Measurements from ENCODE around the gene LRP11. TPM values are rescaled to one million over a fixed set of nuclear protein-coding genes. Genes with fewer than 3 reads are reported as not detected.

Gene LRP11
- total RNA-seq, 1 donor from 2014 or later = 51.7 TPM

- Mint-ChIP-seq H3K4me1 (ENCODE audit: unreplicated experiment) (peaks cover 33% of the 10 kb centered on the region), H3K27ac (ENCODE audit: unreplicated experiment) (no peak overlapping the region), H3K27me3 (ENCODE audit: unreplicated experiment) (peaks cover 4% of the 10 kb centered on the region), H3K9me3 (ENCODE audit: unreplicated experiment) (no peaks in the 10 kb centered on the region), H3K36me3 (ENCODE audit: low read depth, unreplicated experiment) (no peaks in the 10 kb centered on the region), H3K4me3 (ENCODE audit: unreplicated experiment) (no peak overlapping the region)
- no peak for TF ChIP-seq CTCF (IDR thresholded peaks at IDR 0.05; ENCODE audit: unreplicated experiment)
- DNase-seq (ENCODE audit: low spot score) = no peak
Observed at GRCh38 chr6:149872233-149872632, 8.1 kb upstream of the LRP11 start.

- H3K4me3 Mint-ChIP-seq (ENCODE audit: unreplicated experiment) = no peak overlapping the region
- TF ChIP-seq CTCF (IDR thresholded peaks at IDR 0.05; ENCODE audit: unreplicated experiment) = no peak
- DNase-seq (ENCODE audit: low spot score) = no peak
- no peaks in the 10 kb centered on the region for H3K9me3 Mint-ChIP-seq (ENCODE audit: unreplicated experiment)
- H3K4me1 Mint-ChIP-seq (ENCODE audit: unreplicated experiment) = peaks cover 44% of the 10 kb centered on the region
- H3K36me3 Mint-ChIP-seq (ENCODE audit: low read depth, unreplicated experiment) = no peaks in the 10 kb centered on the region
- peaks cover 4% of the 10 kb centered on the region for H3K27me3 Mint-ChIP-seq (ENCODE audit: unreplicated experiment)
- H3K27ac Mint-ChIP-seq (ENCODE audit: unreplicated experiment) = no peak overlapping the region
Observed at GRCh38 chr6:149871182-149871581, 7.0 kb upstream of the LRP11 start.

GRCh38 chr6:149869275-149869892 is 5.2 kb upstream of the LRP11 start:
- Mint-ChIP-seq H3K4me3 (ENCODE audit: unreplicated experiment) (peak overlapping the region; percentile 18), H3K27ac (ENCODE audit: unreplicated experiment) (peak overlapping the region; percentile 89), H3K9me3 (ENCODE audit: unreplicated experiment) (no peaks in the 10 kb centered on the region), H3K4me1 (ENCODE audit: unreplicated experiment) (peaks cover 53% of the 10 kb centered on the region), H3K36me3 (ENCODE audit: low read depth, unreplicated experiment) (no peaks in the 10 kb centered on the region), H3K27me3 (ENCODE audit: unreplicated experiment) (peaks cover 4% of the 10 kb centered on the region)
- DNase-seq (ENCODE audit: low spot score) = no peak
- no peak for TF ChIP-seq CTCF (IDR thresholded peaks at IDR 0.05; ENCODE audit: unreplicated experiment)

DNA sequence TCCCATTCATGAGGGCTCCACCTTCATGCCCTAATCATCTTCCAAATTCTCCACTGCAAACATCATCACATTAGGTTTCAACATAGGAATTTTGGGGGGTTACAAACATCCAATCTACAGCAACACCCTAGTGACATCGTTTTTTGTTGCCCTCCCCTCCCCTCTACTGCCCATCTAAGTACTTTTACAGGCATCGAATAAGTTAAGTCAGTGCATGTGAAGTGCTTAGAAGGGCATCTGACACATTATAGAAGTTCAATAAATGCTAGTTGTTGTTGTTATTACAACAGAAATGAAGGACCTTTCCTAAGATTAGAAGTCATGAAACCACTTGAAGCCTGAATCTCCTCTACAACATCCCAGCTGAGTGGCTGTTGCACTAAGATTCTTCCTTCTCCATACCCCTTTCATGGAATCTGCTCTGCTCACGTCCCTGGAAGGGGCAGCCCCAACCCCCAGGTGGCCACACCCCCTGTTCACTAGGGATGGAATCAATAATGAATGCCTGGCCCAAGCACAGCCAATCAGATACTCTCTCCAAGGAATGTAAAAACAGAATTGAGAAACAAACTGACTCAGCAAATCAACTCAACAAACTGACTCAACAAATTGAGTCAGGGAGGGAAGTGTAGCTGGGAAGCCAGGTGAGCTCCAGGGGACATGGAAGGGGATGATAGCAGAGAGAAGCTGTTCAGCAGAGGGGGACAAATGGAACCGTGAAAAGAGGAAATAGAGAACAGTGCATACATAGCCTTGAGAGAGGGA is 3.9 kb upstream of the LRP11 start:
- TF ChIP-seq CTCF (IDR thresholded peaks at IDR 0.05; ENCODE audit: unreplicated experiment) = no peak
- H3K27ac Mint-ChIP-seq (ENCODE audit: unreplicated experiment) = peak overlapping the region; percentile 89
- peaks cover 54% of the 10 kb centered on the region for H3K4me1 Mint-ChIP-seq (ENCODE audit: unreplicated experiment)
- no peak overlapping the region for H3K4me3 Mint-ChIP-seq (ENCODE audit: unreplicated experiment)
- DNase-seq (ENCODE audit: low spot score) = no peak
- peaks cover 4% of the 10 kb centered on the region for H3K27me3 Mint-ChIP-seq (ENCODE audit: unreplicated experiment)
- H3K9me3 Mint-ChIP-seq (ENCODE audit: unreplicated experiment) = no peaks in the 10 kb centered on the region
- no peaks in the 10 kb centered on the region for H3K36me3 Mint-ChIP-seq (ENCODE audit: low read depth, unreplicated experiment)

Measured in endothelial cell (in vitro differentiated cells).